GM19372 (cell line): Measurements from ENCODE around the gene MAMDC2.
"Not testable (repeated sequence)": the region's sequence is repeated elsewhere in the genome, so short reads cannot be mapped to it uniquely, and the experiment has no call there.

ENCODE experiments used
- ATAC-seq: cut with Tn5 transposase; IDR thresholded peaks from one replicate; pipeline ENCODE4 v1.9.1; 2021; ENCODE audit warnings: mild to moderate bottlenecking, low read depth, moderate library complexity; ENCODE audit not compliant: unreplicated experiment

The MAMDC2 gene

GRCh38 chr9:70168521-70168920 is 124.9 kb downstream of the MAMDC2 start:
- ATAC-seq = no peak

- no peak for ATAC-seq
These were observed 125.6 kb downstream of the MAMDC2 start for GRCh38 chr9:70169222-70169621.

- ATAC-seq = no peak
These were observed 126.6 kb downstream of the MAMDC2 start for GRCh38 chr9:70170151-70170790.

GRCh38 chr9:70172532-70172931 is 128.9 kb downstream of the MAMDC2 start:
- ATAC-seq = no peak

- no peak for ATAC-seq
These were observed 133.5 kb downstream of the MAMDC2 start for GRCh38 chr9:70177121-70177520.

GRCh38 chr9:70192707-70193106 is 149.1 kb downstream of the MAMDC2 start:
- no peak for ATAC-seq

- ATAC-seq = no peak
These were observed 151.8 kb downstream of the MAMDC2 start for GRCh38 chr9:70195456-70195855.

GRCh38 chr9:70197216-70198044 is 153.8 kb downstream of the MAMDC2 start:
- ATAC-seq = no peak

- not testable (repeated sequence) for ATAC-seq
These were observed 161.1 kb downstream of the MAMDC2 start for GRCh38 chr9:70204743-70205142.

GRCh38 chr9:70205366-70206020 is 161.8 kb downstream of the MAMDC2 start:
- no peak for ATAC-seq

- no peak for ATAC-seq
These were observed 173.4 kb downstream of the MAMDC2 start for GRCh38 chr9:70217029-70217428.

GRCh38 chr9:70218767-70219166 is 175.1 kb downstream of the MAMDC2 start:
- no peak for ATAC-seq

- no peak for ATAC-seq
These were observed 176.6 kb downstream of the MAMDC2 start for GRCh38 chr9:70220216-70220615.

GRCh38 chr9:70222354-70222753 is 178.7 kb downstream of the MAMDC2 start:
- no peak for ATAC-seq

- ATAC-seq = no peak
These were observed 184.5 kb downstream of the MAMDC2 start for GRCh38 chr9:70228118-70228517.

GRCh38 chr9:70228611-70229010 is 185.0 kb downstream of the MAMDC2 start:
- ATAC-seq = no peak

- ATAC-seq = no peak
These were observed 185.4 kb downstream of the MAMDC2 start for GRCh38 chr9:70229026-70229425.

- ATAC-seq = no peak
These were observed 185.9 kb downstream of the MAMDC2 start for GRCh38 chr9:70229579-70229978.

- ATAC-seq = no peak
These were observed 188.8 kb downstream of the MAMDC2 start for GRCh38 chr9:70232476-70232875.

GRCh38 chr9:70234208-70234607 is 190.6 kb downstream of the MAMDC2 start:
- ATAC-seq = not testable (repeated sequence)

GRCh38 chr9:70245952-70246351 is 202.3 kb downstream of the MAMDC2 start:
- not testable (repeated sequence) for ATAC-seq
